Measurements from ENCODE around the gene HEYL.
"Not testable (repeated sequence)": the region's sequence is repeated elsewhere in the genome, so short reads cannot be mapped to it uniquely, and the experiment has no call there.

The HEYL gene

DNA sequence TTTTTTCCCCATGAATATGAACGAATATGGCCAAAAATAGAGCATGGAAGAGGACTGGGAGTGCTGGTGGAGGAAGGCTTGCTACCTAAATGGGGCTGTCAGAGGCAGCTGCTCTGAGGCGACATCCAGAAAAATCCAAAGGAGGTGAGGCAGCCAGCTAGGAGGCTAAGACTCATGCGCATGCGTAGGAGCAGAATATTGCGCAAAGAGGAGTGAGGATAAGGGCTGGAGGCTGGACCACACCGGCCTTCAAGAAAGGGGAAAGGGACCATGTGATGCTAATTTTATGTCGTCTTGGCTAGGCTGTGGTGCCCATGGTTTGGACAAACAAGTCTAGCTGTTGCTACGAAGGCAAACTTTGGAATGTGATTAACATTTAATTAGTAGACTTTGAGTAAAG, 30.5 kb downstream of the HEYL start:
- DNase-seq (ENCODE audit: low read depth) = no peak

GRCh38 chr1:39603677-39604076, 35.8 kb downstream of the HEYL start:
- not testable (repeated sequence) for DNase-seq (ENCODE audit: low read depth)

- DNase-seq (ENCODE audit: low read depth) = not testable (repeated sequence)
Measured at GRCh38 chr1:39601667-39602255, 37.7 kb downstream of the HEYL start.

- DNase-seq (ENCODE audit: low read depth) = no peak
Measured at GRCh38 chr1:39596163-39596562, 43.3 kb downstream of the HEYL start.

GRCh38 chr1:39593386-39593785, 46.1 kb downstream of the HEYL start:
- DNase-seq (ENCODE audit: low read depth) = no peak

DNA sequence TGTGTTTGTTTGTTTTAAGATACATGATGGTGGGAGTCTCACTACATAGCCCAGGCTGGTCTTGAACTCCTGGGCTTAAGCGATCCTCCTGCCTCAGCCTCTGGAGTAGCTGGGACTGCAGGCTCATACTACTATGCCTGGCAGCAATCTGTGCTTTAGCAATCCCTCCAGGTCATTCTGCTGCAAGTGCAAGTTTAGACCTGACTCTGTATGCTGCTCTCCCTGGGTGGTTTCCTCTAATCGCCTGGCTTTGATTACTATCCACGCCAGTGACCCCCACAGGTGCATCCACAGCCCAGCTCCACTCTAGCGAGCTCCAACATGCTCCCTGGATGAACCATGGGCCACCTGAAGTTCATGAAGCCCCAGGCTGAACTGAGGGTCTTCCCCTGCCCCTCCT, 47.4 kb downstream of the HEYL start:
- DNase-seq (ENCODE audit: low read depth) = no peak

DNA sequence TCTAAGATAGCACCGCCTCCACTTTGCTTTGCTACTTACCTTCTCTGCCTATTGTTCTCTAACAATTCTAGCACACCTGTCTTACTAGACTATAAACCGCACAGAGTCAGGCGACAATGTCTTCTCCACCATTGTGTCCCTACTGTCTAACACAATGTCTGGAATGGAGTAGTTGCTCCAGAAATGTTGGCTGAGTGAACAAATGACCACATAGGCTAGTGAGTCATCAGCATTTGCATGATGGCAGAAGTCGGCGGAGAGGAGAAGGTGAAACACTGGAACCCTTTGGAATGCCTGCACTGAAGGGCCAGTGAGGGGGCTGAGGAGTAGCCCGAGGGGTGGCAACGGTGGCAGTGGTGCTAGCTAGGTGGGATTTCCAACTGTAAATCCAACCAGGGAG, 48.9 kb downstream of the HEYL start:
- peak; percentile 46 for DNase-seq (ENCODE audit: low read depth)

GRCh38 chr1:39585933-39586332, 53.5 kb downstream of the HEYL start:
- no peak for DNase-seq (ENCODE audit: low read depth)

DNA sequence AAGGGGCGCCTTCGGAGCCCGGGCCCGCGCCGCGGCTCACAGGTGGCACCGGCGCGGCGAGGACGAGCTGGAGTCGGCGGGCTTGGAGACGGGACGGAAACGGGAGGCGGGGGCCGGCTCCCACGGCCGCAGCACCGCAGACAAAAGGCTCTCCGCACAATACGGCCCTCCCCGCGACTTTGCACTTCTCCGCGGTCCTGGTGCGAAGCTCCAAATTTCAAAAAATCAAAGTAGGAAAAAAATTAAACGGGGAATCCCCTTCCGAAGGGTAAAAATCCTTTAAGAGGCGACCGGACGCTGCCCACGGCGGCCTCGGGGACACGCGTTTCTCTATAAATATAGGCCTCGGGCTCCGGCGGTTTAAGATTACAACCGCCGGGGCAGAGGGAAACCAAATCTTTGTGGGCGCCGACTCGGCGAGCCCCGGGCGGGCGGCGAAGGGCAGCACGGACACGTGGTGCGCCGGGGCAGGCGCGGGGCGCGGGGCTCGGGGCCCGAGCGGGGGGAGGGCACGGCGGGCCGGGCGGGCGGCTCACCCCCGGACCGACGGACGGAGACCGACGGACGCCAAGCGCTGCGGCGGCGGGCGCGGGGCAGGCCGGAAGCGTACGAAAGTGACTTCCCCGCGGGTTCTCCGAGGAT, 63.3 kb downstream of the HEYL start:
- DNase-seq (ENCODE audit: low read depth) = peak; percentile 45

- DNase-seq (ENCODE audit: low read depth) = peak; percentile 68
Measured at GRCh38 chr1:39575191-39576015, 64.0 kb downstream of the HEYL start.

GRCh38 chr1:39574646-39575045, 64.8 kb downstream of the HEYL start:
- DNase-seq (ENCODE audit: low read depth) = peak; percentile 44
